Fibroblast of skin of left quadriceps (primary cell): Measurements from ENCODE around the gene SCN1A.
A peak's percentile ranks its signal among the peaks of the same experiment; 100 is the strongest.
"Not testable (repeated sequence)": the region's sequence is repeated elsewhere in the genome, so short reads cannot be mapped to it uniquely, and the experiment has no call there.

ENCODE experiments used
- DNase-seq, 2 experiments: peaks; one replicate each; pipeline ENCODE4 v3.0.0-alpha.2; 2013; ENCODE audit warnings: low read depth in 2 of 2

Gene SCN1A

DNA sequence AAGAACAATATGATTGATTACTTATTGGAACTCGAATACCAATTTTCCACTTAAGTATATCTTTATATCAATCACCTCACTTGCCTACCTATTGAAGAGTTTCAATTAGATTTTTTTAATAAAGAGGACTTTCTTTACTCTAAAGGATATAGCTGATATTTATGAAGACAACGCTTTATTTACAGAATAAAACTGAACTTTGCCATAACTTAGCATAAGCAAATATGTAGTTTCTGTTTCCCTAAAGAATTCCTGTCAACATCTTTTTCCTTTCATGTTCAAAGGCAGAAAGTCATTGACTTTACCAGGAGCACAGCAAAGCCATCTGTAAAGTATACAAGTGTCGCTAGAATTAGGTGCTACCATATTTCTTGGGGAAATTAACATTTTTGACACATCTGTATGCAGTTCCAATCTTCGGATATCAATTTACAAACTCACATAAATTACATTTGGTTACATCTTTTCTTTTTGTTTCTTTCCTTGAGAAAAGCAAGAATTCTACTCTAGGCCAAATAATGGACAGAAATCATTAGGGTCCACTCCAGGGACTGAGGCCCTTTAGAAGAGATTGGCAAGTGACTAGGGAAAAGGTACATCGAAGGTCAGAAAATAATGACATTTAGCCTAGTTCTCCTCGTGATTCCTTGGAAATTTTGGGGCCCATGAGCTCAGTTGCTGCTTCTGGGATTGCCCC is 7.5 kb upstream of the SCN1A start:
- no peak for DNase-seq

DNA sequence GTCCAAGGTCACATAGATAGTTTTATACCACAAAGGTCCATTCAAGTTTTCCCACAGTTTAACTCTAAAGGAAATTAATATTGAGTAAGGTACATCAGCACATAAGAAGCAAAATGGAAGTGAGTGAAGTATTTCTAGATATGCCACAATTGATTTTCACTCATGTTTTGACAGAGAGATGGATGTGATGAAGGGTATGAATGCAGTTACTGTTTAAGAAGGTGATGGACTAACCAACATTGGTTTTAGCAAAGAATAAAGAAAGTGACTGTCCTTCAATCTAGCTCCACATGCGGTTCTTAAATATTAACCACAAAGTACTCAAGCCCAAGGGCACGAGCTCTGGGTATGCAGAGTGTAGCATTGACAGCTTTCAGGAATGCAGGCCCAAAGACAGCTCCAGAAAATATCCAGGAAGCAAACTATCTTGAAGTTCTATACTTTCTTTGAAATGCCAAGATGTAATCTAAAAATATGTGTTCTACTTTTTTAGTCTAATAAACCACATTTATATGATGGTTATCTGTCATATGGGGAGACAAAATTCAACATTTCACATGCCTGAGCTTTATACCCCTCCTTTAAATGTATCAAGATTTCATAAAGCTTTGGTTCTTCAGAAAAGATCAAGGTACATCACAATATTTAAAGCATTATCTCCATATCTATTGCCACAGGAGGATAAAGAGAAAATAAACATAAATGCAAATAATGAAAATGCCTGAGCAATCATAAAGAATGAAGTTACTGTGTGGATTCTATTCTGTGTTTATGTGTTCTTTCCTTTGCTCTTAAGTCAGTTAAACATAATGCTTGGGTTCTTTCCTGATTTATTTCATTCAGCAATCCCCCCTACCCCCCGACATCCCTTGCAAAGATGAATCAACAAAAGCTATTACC is 6.7 kb upstream of the SCN1A start:
- DNase-seq = no peak

- DNase-seq = no peak
Observed at GRCh38 chr2:166133653-166134052, 5.8 kb upstream of the SCN1A start.

DNA sequence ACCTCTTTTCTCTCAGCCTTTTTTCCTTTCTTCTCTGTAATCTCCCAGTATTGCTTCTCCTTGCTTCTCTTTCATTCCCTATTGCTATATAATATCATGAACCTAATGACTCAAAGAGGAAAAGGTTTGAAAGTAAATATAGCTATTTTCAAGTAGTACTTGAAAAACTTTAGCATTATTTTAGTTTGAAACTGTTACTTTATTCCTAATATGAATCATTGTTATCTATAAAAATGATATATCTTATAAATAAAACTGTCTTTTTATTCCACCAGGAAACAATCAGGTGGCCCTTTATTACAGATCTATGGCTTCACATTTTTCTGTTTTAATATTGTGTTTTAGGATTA is 311 bp upstream of the SCN1A start:
- no peak for DNase-seq

DNA sequence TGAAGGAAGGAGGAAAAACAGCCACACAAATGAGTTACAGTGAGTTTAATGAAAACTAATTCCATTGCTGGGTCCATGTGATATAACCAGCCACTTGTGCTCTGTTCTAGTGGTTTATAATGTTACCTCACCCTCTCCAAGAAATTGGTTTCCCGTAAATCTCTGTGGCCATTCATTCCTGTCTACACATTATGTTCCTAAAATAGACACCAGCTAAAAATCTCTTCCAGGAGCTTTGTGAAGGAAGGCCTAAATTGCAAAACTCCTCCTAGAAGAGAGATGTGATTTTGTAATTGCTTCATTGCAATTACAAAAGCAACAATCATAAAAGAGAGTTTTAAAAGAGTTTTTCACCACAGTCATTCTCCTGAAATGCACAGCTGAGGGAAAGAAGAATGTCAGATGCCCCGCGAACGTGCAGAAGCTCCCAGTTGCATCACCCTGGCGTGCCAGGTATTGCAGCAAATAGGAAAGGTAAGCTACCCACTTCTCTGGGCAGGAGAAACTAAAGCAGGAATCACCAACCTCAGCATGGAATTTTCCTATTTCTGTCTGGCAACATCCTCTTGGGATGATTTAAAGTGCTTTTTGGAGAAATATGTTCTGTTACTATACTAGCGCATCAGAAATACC is 1.7 kb downstream of the SCN1A start:
- DNase-seq = peak; percentile 10 to 14

- no peak for DNase-seq
Observed at GRCh38 chr2:166125557-166125956, 2.3 kb downstream of the SCN1A start.

GRCh38 chr2:166118180-166118579 is 9.6 kb downstream of the SCN1A start:
- DNase-seq = no peak

GRCh38 chr2:166117491-166117890 is 10.3 kb downstream of the SCN1A start:
- no peak for DNase-seq

DNA sequence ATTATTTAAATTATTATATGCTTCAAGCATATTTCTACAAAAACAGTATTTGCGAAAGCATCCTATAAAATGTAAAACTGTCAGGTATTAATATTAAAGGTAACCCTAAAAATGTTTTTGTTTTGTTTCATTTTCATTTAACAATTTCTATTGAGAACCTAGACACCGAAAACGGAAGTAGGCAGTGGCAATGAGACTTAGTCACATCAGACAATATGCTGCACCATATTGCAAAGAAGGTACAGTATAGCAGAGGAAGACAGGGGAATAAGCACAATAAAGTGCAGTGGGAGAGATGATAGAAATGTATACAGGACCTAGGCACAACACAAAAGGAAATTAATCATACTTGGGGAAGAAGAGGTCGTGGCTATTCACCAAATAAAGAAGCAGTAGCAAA is 12.2 kb downstream of the SCN1A start:
- DNase-seq = no peak

- DNase-seq = no peak
Observed at GRCh38 chr2:166112193-166112605, 15.6 kb downstream of the SCN1A start.

DNA sequence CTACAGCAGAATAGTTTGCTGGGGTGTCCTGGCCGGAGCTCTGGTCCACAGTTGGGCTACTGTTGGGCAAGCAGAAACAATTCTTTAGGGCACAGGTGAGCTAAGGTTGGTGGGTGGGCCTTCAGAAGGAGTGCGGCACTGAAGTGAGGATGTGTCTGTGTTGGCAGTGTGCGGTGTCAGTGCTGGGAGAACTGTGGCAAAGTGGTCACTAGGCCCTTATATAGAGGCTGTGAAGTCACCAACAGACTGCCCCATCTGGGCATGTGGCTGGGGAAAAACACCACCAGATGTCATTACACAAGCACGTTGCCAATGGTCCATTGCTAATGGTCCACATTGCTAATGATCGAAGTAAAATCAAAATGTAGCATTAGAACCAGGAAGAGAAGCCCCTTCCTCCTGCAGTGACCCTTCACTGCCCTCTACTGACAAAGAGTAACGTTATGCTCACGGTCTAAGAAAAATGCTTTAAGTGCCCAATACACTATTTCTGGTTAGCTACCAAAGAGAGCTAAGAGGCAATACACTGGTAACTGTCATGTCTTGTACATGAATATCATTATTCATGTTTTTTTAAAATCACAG is 21.3 kb downstream of the SCN1A start:
- no peak for DNase-seq

DNA sequence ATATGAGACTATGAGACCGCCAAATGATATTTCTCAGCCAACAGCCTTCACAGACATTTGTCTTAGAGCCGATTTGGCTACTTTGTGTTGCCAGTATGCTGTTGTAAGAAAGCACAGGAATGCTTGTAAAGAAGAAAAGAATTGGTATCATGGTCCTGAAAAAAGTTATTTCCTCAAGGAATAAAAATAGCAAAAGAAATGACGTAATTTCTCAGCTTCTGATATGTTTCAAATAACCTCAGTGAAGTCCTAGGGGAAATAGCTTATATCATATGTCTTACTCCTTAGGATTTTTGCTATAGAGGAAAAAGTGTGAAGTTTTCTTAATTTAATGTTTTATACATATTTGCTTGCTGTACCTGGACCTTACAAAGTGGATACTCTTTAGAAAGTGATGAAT is 23.0 kb downstream of the SCN1A start:
- DNase-seq = no peak

- no peak for DNase-seq
Observed at GRCh38 chr2:166104084-166104483, 23.7 kb downstream of the SCN1A start.

- not testable (repeated sequence) for DNase-seq
Observed at GRCh38 chr2:166103277-166103676, 24.5 kb downstream of the SCN1A start.

DNA sequence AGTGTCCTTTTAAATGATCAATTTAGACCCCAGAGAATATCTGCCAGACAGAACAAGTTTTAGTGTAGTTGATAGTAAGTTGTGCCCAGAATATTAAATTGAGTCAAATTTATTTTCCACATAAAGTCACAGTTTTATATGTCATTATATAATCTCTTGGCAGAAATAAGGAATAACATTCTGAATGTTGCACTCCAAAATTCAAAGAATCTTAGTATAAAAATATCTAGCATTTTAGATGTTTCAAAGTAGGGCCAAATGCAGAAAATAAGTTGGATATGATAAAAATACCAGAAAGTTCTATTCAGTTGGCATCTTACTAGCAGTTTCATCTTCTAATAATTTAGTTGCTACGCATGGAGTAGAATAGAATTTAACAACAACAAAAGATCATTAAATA is 33.5 kb downstream of the SCN1A start:
- no peak for DNase-seq

- DNase-seq = no peak
Observed at GRCh38 chr2:166092889-166093288, 34.9 kb downstream of the SCN1A start.

GRCh38 chr2:166091439-166091838 is 36.4 kb downstream of the SCN1A start:
- no peak for DNase-seq

- DNase-seq = no peak
Observed at GRCh38 chr2:166090908-166091307, 36.9 kb downstream of the SCN1A start.

- no peak for DNase-seq
Observed at GRCh38 chr2:166090346-166090745, 37.5 kb downstream of the SCN1A start.

DNA sequence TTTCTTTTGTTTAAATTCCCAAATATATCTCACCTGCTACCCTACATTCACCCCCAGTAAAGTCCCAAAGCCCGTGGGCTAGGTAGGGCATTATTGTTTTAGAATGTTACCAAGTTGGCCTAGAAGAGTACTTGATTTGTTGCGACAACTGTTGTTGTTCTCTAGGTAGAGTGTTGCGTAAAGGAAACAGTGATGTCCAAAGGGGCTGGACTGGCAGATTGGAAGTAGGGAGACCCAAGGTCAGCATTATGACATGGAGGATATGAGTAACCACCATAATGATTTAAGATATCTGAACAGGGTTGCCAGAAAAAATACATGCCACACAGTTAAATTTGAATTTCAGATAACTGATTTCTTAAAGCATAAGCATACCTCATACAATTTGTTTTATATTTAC is 39.2 kb downstream of the SCN1A start:
- DNase-seq = no peak

GRCh38 chr2:166084301-166084700 is 43.5 kb downstream of the SCN1A start:
- DNase-seq = no peak

- no peak for DNase-seq
Observed at GRCh38 chr2:166082736-166083135, 45.1 kb downstream of the SCN1A start.
